Spleen (tissue), 7 donors: ENCODE data around the gene ATXN7L1.

ENCODE experiments used
- POLR2A ChIP-seq, 3 donors: fragments of 450-650 bp; IDR thresholded peaks; one replicate each; pipeline ENCODE4 v1.5.1; 2017; ENCODE audit warnings: antibody characterized with exemption in 3 of 3, mild to moderate bottlenecking in 1 of 3
- TF ChIP-seq, protein P1 (sequence below), 11 experiments: fragments of 200-600 bp in 7 of 11; fragments of 450-650 bp in 4 of 11; sonication (generic) in 4 of 11; IDR thresholded peaks in 8 of 11; conservative IDR thresholded peaks in 3 of 11; 1 replicate in 7 of 11; 2 replicates in 4 of 11; pipeline versions ENCODE4 v1.4.0 to v1.8.0; 2016 to 2021; ENCODE audit warnings: antibody characterized with exemption in 11 of 11, inconsistent platforms in 4 of 11, mild to moderate bottlenecking in 1 of 11
- donor health status: DM: no; HTN: no; CAD: no; lungs with moderate emphysema.
- donor health status: DM: no; HTN: no; CAD: no.
- donor health status: DM: no; HTN: no; CAD: no.

GRCh38 chr7:105776986-105777910 is 99.2 kb downstream of the ATXN7L1 start:
- no peak for TF ChIP-seq POLR2A (IDR thresholded peaks at IDR 0.05)
- TF ChIP-seq, protein P1, sequence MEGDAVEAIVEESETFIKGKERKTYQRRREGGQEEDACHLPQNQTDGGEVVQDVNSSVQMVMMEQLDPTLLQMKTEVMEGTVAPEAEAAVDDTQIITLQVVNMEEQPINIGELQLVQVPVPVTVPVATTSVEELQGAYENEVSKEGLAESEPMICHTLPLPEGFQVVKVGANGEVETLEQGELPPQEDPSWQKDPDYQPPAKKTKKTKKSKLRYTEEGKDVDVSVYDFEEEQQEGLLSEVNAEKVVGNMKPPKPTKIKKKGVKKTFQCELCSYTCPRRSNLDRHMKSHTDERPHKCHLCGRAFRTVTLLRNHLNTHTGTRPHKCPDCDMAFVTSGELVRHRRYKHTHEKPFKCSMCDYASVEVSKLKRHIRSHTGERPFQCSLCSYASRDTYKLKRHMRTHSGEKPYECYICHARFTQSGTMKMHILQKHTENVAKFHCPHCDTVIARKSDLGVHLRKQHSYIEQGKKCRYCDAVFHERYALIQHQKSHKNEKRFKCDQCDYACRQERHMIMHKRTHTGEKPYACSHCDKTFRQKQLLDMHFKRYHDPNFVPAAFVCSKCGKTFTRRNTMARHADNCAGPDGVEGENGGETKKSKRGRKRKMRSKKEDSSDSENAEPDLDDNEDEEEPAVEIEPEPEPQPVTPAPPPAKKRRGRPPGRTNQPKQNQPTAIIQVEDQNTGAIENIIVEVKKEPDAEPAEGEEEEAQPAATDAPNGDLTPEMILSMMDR (IDR thresholded peaks at IDR 0.05 in 8 of 11, conservative IDR thresholded peaks at IDR 0.05 in 3 of 11), result no peak
